GM12875 (cell line): ENCODE results near the gene SSBP3.

Source experiments
- H3K4me3 ChIP-seq: one replicate; pipeline ENCODE4 v1.5.1; 2011; ENCODE audit warnings: low read depth, low read length, control low read depth
- TF ChIP-seq, protein P1 (sequence below): IDR thresholded peaks from 2 replicates; pipeline ENCODE4 v1.5.1; 2011; ENCODE audit warnings: low read depth, mild to moderate bottlenecking, control low read depth, inconsistent platforms, low read length, moderate library complexity, borderline replicate concordance; ENCODE audit not compliant: insufficient read depth

The SSBP3 gene

DNA sequence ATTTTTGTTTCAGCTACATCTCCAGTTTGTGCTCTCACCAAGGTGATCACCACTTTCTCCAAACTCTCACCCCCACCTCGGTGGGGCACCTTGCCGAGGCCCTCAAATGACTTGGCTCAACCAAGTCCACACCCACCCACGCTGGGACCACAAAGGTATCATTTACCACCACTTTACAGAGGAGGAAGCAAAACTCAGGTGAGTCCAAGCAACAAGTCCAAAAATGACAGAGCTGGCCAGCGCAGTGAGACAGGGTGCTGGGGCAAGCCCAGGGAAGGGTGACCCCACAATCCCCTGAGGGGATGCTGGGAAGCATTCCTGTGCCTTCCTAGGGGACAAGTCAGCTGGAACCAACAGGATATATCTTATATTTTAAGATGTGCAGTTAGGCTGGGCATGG is 24.7 kb downstream of the SSBP3 start:
- TF ChIP-seq, protein P1, sequence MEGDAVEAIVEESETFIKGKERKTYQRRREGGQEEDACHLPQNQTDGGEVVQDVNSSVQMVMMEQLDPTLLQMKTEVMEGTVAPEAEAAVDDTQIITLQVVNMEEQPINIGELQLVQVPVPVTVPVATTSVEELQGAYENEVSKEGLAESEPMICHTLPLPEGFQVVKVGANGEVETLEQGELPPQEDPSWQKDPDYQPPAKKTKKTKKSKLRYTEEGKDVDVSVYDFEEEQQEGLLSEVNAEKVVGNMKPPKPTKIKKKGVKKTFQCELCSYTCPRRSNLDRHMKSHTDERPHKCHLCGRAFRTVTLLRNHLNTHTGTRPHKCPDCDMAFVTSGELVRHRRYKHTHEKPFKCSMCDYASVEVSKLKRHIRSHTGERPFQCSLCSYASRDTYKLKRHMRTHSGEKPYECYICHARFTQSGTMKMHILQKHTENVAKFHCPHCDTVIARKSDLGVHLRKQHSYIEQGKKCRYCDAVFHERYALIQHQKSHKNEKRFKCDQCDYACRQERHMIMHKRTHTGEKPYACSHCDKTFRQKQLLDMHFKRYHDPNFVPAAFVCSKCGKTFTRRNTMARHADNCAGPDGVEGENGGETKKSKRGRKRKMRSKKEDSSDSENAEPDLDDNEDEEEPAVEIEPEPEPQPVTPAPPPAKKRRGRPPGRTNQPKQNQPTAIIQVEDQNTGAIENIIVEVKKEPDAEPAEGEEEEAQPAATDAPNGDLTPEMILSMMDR, result no peak
- H3K4me3 ChIP-seq, result no peak overlapping the region

DNA sequence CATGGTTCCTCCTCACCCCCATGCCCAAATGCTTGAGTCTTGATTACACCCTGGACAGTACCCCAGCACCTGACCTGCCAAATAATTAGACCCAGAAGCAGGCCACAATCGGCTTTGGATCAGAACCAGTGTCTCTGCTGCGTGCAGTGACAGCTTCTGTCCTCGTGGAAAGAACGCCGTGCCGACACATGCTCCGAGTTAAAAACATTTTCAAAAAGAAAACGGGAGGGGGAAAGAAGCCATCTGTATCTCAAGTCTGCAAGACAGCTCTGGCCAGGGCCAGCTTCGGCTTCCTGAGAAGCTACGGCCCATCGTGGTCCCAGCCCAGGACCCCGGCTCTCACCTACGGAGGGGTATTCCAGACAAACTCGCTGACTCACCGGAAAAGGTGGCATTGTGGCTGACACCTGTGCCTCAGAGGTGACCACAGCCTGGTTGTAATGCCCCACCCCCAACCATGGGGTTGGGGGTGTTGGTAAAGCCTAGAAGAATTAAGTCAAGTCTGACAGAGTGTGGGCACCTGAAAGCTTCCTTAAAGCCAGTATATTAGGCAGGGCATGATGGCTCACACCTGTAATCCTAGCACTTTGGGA is 25.8 kb downstream of the SSBP3 start:
- H3K4me3 ChIP-seq, result no peak overlapping the region
- TF ChIP-seq, protein P1, result no peak

DNA sequence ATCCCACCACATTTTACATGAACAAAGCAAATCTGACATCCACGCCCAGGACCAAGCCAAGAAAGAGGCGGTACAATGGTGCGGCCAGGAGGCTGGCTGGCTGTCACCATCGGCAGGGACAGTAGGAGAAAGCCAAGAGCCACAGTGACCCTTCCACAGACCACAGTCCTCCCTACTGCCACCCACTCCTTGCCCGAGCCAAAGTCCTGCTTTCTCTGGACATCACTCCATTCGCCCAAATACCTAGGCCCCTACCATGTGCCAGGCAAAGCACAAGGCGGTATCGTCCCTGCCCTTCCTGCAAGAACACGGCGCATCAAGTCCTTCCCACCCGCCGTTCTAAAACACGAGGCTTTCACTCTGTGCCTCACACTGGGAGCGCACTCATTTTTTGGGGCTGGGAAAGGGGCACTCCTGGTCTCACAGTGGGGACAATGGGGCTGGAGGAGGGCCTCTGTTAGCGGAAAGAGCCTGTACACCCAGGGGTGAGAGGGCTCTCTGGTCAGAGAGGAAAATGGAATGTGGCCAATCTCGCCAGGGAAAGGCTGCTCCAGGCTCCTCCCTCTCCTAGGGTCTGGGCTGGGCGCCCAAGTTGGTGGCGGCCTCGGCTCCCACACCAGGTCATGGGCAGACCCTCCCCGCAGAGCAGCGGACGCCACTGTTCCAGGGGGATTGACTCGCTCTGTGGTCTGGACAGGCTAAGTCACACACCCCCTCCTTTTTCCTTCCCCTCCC is 26.5 kb downstream of the SSBP3 start:
- TF ChIP-seq, protein P1, result no peak
- H3K4me3 ChIP-seq, result no peak overlapping the region

DNA sequence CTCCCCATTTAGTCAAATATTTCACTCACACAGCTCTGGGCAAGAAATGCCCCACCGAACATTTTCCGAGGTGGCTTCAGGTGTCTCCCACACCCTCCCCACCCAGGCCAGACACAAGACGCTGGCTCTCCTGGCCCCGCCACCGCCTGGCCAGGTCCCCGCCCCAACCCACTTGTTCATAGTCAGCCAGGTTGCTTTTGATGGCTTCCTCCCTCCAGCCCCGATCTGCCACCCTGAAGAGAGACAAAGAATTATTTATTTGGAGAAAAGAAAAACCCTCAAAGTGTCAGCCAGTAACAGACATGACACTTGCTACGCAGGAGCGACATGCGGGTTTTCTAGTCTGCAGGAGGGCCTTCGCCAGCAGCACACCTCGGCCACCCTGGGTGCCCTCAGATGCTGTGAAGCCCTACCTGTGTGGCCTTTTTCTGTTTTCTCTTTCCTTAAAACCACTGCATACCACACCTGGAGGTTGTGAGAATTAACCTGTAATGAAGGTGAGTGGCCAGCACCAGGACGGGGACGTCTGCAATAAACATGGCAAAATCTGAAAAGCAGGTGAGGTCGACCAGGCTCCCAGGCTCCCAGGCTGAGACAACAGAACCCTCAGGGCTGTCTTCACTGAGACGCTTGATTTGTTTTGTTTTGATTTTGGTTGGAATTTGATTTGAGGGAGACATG is 27.2 kb downstream of the SSBP3 start:
- TF ChIP-seq, protein P1, result no peak
- H3K4me3 ChIP-seq, result no peak overlapping the region

DNA sequence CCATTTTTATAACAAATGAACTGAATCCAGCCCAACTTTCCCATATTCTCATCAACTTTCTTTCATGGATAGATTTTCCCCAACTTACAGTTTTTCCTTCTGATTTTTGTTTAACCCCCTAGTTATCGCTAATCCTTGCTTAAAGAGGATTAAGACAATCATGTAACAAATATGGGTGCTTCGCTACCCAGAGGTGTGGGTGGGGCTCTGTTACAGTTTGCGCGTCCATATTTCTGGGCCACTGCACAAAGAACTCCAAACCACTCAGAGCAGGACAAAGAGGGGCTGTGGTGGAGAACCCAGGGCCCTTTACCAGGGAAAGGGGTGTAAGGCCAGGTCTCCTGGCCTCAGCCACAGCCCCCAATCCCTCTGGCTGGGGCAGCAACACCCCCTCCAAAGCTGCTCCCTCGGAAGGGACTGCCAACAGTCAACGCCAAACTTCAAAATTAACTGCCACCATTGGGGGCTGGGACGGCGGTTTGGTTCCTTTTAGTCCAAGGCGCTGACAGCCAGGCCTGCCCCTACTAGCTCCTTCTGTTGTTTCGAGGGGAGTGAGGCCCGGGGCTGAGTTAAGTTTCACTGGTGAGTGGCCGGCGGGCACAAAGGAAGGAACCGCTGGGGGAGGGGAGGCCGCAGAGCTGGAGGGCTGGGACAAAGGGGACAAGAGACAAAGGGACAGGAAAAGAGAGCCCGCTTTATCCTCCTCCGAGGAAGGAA is 27.9 kb downstream of the SSBP3 start:
- H3K4me3 ChIP-seq, result no peak overlapping the region
- TF ChIP-seq, protein P1, result no peak

DNA sequence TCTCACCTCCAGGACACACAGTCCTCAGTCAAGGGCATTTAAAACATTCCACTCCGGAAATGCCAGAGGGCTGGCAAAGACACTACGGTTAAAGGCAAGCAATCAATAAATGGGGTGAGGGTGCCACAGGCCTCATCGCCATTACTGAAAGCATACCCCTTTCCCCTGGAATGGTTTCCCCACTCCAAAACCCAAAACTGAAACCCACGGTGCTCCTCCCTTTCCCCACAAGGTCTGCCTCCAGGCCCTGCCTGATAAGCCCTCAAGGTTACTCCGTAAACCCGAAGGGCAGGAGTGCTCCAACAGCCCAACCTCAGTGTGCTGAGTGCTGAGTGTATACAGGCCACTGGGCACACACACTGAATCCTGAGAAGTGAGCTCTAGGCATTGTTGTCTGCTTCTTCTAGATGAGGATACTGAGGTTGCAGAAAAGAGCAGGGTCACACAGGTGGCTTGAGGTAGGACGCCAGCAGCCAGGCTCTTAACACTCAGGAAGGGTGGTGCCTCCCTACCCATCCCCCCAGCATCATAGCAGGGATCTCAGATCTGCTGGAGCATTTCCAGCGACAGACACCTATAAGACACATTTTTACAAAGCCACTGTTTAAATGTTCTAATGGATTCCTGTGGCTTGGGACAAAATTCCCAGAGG is 29.0 kb downstream of the SSBP3 start:
- no peak overlapping the region for H3K4me3 ChIP-seq
- TF ChIP-seq, protein P1, result no peak
